ENCODE measurements around the gene AHDC1. TPM values are rescaled to one million over a fixed set of nuclear protein-coding genes. Genes with fewer than 3 reads are reported as not detected.

The AHDC1 gene
- total and polyA plus RNA-seq, 5 donors from 2014 or later = 0.07 to 26.2 (median 0.71) TPM

- no peaks in the 10 kb centered on the region for H3K9me3 ChIP-seq (ENCODE audit: control insufficient read depth in 2 of 2, low read length in 2 of 2)
- H3K9me3 Mint-ChIP-seq = no peaks in the 10 kb centered on the region
- peak overlapping the region; percentile 96 to 98 (median 97) for H3K27ac Mint-ChIP-seq
- no peaks in the 10 kb centered on the region for H3K27me3 ChIP-seq (ENCODE audit: control insufficient read depth, insufficient read depth, low read length)
- H3K4me1 ChIP-seq (ENCODE audit: control insufficient read depth, insufficient read depth, low read length, poor library complexity, severe bottlenecking) = peaks cover 70% of the 10 kb centered on the region
- H3K27ac ChIP-seq (ENCODE audit: insufficient read depth, low read length, poor library complexity, severe bottlenecking) = peak overlapping the region; percentile 84
- DNase-seq (peak; percentile 64 to 84 (median 78)), ATAC-seq (ENCODE audit: low read depth in 2 of 2) (peak; percentile 29 to 40)
- H3K27me3 Mint-ChIP-seq = peaks cover 4% of the 10 kb centered on the region
- peak overlapping the region; percentile 86 to 96 (median 90) for H3K4me3 Mint-ChIP-seq
- H3K4me1 Mint-ChIP-seq = peaks cover 18 to 72% (median 34%) of the 10 kb centered on the region in 4 donors
- peak overlapping the region; percentile 35 for H3K4me3 ChIP-seq (ENCODE audit: low read depth, low read length)
- H3K36me3 Mint-ChIP-seq = no peaks in the 10 kb centered on the region
- no peaks in the 10 kb centered on the region for H3K36me3 ChIP-seq (ENCODE audit: control insufficient read depth, insufficient read depth, low read length)
Measured at GRCh38 chr1:27527223-27527889, 76.6 kb downstream of the AHDC1 start.

DNA sequence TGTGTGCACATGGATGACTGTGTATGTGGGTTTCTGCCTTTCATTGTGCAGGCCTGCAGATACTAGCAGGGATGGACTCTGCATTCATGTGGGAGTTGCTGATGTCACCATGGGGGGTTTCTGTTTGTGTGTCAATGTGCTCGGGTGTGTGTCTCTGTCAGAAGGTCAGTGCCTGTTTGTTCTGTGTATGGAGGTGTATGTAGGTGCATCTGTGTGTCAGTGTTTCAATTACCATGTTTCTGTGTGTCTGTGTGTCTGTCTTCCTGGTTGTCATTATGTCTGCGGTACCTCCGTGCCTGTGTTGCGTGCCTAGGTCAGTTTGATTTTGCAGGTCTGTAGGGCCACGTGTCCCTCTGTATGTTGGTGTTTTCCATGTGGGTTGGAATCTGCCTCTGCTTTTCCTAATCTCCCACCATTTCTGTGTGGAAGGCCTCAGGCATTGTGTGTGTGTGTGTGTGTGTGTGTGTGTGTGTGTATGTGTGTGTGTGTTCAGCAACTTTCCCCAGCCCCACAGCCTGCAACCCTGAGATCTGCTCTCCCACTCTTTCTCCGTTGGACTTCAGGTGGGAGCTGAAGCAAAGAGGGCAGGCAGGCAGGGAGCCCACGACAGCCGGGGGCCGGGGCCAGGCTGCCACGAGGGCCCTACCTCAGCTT, 77.2 kb downstream of the AHDC1 start:
- Histone ChIP-seq H3K4me1 (ENCODE audit: control insufficient read depth, insufficient read depth, low read length, poor library complexity, severe bottlenecking) (peaks cover 71% of the 10 kb centered on the region), H3K36me3 (ENCODE audit: control insufficient read depth, insufficient read depth, low read length) (no peaks in the 10 kb centered on the region), H3K27me3 (ENCODE audit: control insufficient read depth, insufficient read depth, low read length) (no peaks in the 10 kb centered on the region), H3K27ac (ENCODE audit: insufficient read depth, low read length, poor library complexity, severe bottlenecking) (peak overlapping the region; percentile 84), H3K9me3 (ENCODE audit: control insufficient read depth in 2 of 2, low read length in 2 of 2) (no peaks in the 10 kb centered on the region), H3K4me3 (ENCODE audit: low read depth, low read length) (peak overlapping the region; percentile 60)
- DNase-seq (peak in 1 of 3 donors; percentile 41), ATAC-seq (ENCODE audit: low read depth in 2 of 2) (no peak)
- no peaks in the 10 kb centered on the region for H3K9me3 Mint-ChIP-seq
- H3K4me3 Mint-ChIP-seq = peak overlapping the region; percentile 86 to 96 (median 90)
- H3K36me3 Mint-ChIP-seq = no peaks in the 10 kb centered on the region
- H3K4me1 Mint-ChIP-seq = peaks cover 18 to 72% (median 41%) of the 10 kb centered on the region in 4 donors
- H3K27ac Mint-ChIP-seq = peak overlapping the region; percentile 96 to 98 (median 97)
- H3K27me3 Mint-ChIP-seq = peaks cover 4% of the 10 kb centered on the region

DNA sequence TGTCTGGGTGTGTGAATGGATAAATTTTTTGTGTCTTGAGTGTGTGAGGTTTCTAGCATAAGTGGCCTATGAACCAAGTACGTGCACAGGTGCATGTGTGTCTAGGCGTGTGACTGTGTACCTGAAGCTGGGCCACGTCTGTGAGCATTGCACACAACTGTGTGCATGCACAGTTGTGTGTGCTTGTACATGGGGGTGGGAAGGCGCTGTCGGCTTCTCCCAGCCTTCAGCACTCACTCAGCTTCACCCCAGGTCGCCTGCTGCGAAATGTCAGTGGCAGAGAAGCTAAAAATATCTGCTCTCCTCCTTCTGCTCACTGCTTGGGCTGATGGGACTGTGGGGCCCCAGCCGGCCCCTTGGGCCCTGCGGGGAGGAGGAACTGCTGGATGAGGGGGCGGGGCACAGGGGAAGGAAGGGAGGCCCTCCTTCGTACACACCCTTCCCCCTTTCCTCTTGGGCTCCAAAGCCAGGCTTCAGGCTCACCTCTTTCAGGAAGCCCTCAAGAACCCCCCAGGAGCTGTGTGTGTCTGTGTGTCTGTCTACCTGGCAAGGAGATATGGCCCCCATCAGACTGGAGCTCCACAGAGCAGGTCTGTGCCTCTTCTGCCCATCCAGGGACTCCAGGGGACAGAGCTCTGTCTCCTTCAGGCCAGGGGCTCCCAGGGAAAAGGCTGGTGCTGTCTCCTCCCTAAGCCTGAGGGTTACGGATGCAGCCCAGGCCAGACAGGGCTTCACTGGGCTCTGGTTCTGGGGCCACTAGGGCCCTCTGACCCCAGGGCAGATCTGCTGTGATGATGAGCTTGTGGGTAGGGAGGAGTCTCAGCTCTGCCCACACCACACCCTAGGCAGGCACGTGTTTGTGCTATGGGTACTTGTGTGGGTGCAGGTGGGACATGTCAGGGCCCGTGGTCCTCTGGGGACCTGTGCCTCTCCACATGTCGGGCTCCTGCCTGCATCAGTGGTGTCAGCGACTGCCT, 78.4 kb downstream of the AHDC1 start:
- H3K27ac Mint-ChIP-seq = peak overlapping the region; percentile 96 to 98 (median 97)
- H3K4me3 ChIP-seq (ENCODE audit: low read depth, low read length) = peak overlapping the region; percentile 60
- no peaks in the 10 kb centered on the region for H3K36me3 Mint-ChIP-seq
- peaks cover 82% of the 10 kb centered on the region for H3K4me1 ChIP-seq (ENCODE audit: control insufficient read depth, insufficient read depth, low read length, poor library complexity, severe bottlenecking)
- peaks cover 18 to 83% (median 47%) of the 10 kb centered on the region in 4 donors for H3K4me1 Mint-ChIP-seq
- peak; percentile 22 to 25 for ATAC-seq (ENCODE audit: low read depth in 2 of 2)
- no peaks in the 10 kb centered on the region for H3K27me3 ChIP-seq (ENCODE audit: control insufficient read depth, insufficient read depth, low read length)
- H3K36me3 ChIP-seq (ENCODE audit: control insufficient read depth, insufficient read depth, low read length) = no peaks in the 10 kb centered on the region
- H3K27me3 Mint-ChIP-seq = peaks cover 4% of the 10 kb centered on the region
- peak overlapping the region; percentile 86 to 96 (median 90) for H3K4me3 Mint-ChIP-seq
- no peaks in the 10 kb centered on the region for H3K9me3 Mint-ChIP-seq
- H3K9me3 ChIP-seq (ENCODE audit: control insufficient read depth in 2 of 2, low read length in 2 of 2) = no peaks in the 10 kb centered on the region
- H3K27ac ChIP-seq (ENCODE audit: insufficient read depth, low read length, poor library complexity, severe bottlenecking) = peak overlapping the region; percentile 84
- peak; percentile 31 to 89 (median 53) for DNase-seq

- Mint-ChIP-seq H3K36me3 (no peaks in the 10 kb centered on the region), H3K9me3 (no peaks in the 10 kb centered on the region), H3K27me3 (peaks cover 4% of the 10 kb centered on the region), H3K27ac (peak overlapping the region; percentile 96 to 99 (median 98)), H3K4me3 (peak overlapping the region; percentile 94 to 98 (median 95)), H3K4me1 (peaks cover 18 to 84% (median 45%) of the 10 kb centered on the region in 4 donors)
- Histone ChIP-seq H3K4me1 (ENCODE audit: control insufficient read depth, insufficient read depth, low read length, poor library complexity, severe bottlenecking) (peaks cover 80% of the 10 kb centered on the region), H3K4me3 (ENCODE audit: low read depth, low read length) (peak overlapping the region; percentile 87), H3K36me3 (ENCODE audit: control insufficient read depth, insufficient read depth, low read length) (no peaks in the 10 kb centered on the region), H3K27me3 (ENCODE audit: control insufficient read depth, insufficient read depth, low read length) (no peaks in the 10 kb centered on the region), H3K9me3 (ENCODE audit: control insufficient read depth in 2 of 2, low read length in 2 of 2) (no peaks in the 10 kb centered on the region), H3K27ac (ENCODE audit: insufficient read depth, low read length, poor library complexity, severe bottlenecking) (peak overlapping the region; percentile 84)
- no peak for ATAC-seq (ENCODE audit: low read depth in 2 of 2)
- no peak for DNase-seq
Measured at GRCh38 chr1:27523337-27524020, 80.5 kb downstream of the AHDC1 start.

DNA sequence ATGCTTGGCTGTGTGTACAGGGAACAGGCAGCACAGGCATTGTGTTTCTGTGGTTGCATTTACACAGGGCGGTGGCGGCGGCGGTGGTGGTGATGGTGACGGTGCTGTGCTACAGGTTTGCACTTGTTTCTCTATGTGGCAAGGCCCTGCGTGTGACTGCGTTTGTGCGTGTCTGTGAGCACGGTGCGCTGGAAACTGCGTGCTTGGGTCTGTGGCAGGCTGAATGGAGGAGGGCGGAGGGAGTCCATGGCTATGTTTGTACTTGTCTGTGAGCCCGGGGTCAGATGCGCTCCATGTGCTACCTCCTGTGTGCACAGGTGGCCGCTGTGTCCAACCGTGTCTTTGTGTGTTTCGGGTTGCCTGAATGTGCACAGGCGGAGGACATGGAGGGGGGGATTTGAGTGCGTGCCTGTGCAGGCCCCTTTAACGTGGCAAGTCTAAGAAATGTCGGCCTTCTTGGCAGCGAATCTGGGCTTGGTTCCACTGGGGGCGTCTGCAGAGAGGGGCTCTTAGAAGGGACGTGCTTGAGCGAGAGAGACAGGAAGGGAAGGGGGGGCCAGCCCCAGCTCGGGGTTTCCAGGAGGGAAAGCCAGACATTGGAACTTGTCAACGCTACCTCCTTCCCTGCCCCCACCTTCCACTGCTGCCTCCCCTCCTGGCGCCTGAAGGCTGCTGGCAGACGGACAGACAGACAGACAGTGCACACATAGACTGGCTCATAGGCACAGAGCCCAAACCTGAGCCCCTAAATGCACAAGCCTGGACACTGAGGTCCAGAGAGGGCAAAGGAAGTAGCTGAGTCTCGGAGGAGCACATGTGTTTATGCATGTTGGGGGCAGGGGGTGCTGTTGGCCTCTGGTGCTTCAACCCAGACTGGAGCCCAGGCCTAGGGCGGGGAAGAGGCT, 81.3 kb downstream of the AHDC1 start:
- Mint-ChIP-seq H3K27me3 (peaks cover 4% of the 10 kb centered on the region), H3K36me3 (no peaks in the 10 kb centered on the region), H3K9me3 (no peaks in the 10 kb centered on the region), H3K4me1 (peaks cover 18 to 87% (median 46%) of the 10 kb centered on the region in 4 donors), H3K27ac (peak overlapping the region; percentile 96 to 99 (median 98)), H3K4me3 (peak overlapping the region; percentile 94 to 98 (median 95))
- peak; percentile 45 to 52 for ATAC-seq (ENCODE audit: low read depth in 2 of 2)
- peak overlapping the region; percentile 87 for H3K4me3 ChIP-seq (ENCODE audit: low read depth, low read length)
- DNase-seq = peak; percentile 47 to 86 (median 76)
- H3K27ac ChIP-seq (ENCODE audit: insufficient read depth, low read length, poor library complexity, severe bottlenecking) = peak overlapping the region; percentile 84
- no peaks in the 10 kb centered on the region for H3K27me3 ChIP-seq (ENCODE audit: control insufficient read depth, insufficient read depth, low read length)
- H3K4me1 ChIP-seq (ENCODE audit: control insufficient read depth, insufficient read depth, low read length, poor library complexity, severe bottlenecking) = peaks cover 72% of the 10 kb centered on the region
- H3K9me3 ChIP-seq (ENCODE audit: control insufficient read depth in 2 of 2, low read length in 2 of 2) = no peaks in the 10 kb centered on the region
- no peaks in the 10 kb centered on the region for H3K36me3 ChIP-seq (ENCODE audit: control insufficient read depth, insufficient read depth, low read length)

DNA sequence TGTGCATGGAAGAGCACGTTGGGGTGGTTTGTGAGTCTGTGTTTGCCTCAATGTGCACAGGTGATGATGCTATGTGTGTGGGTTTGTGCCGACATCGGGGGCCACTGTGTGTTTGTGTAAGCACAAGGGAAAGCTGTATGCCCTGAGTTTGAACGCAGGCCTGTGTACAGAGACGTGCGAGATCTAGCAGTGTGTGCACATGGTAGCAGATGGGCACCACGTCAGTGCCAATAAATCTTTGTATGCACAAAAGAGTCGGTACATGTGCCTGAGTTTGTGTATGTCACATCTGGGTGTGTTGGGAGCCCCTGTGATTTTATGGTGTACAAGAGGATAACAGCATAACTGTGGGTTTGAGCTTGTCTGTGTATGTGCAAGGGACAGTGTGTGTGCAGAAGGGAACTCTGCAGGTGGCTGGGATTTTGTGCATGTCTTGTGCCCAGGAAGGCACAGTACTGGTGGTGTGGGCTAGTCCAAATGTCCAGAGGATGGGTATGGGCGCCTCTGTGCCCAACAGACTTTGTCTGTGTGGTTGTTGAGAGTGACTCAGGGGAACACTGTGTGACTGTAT, 82.0 kb downstream of the AHDC1 start:
- H3K27ac Mint-ChIP-seq = peak overlapping the region; percentile 96 to 99 (median 98)
- Histone ChIP-seq H3K27me3 (ENCODE audit: control insufficient read depth, insufficient read depth, low read length) (no peaks in the 10 kb centered on the region), H3K4me1 (ENCODE audit: control insufficient read depth, insufficient read depth, low read length, poor library complexity, severe bottlenecking) (peaks cover 65% of the 10 kb centered on the region), H3K4me3 (ENCODE audit: low read depth, low read length) (peak overlapping the region; percentile 87), H3K9me3 (ENCODE audit: control insufficient read depth in 2 of 2, low read length in 2 of 2) (no peaks in the 10 kb centered on the region), H3K36me3 (ENCODE audit: control insufficient read depth, insufficient read depth, low read length) (no peaks in the 10 kb centered on the region), H3K27ac (ENCODE audit: insufficient read depth, low read length, poor library complexity, severe bottlenecking) (peak overlapping the region; percentile 84)
- H3K36me3 Mint-ChIP-seq = no peaks in the 10 kb centered on the region
- H3K4me3 Mint-ChIP-seq = peak overlapping the region; percentile 94 to 98 (median 95)
- DNase-seq (peak in 1 of 3 donors; percentile 59), ATAC-seq (ENCODE audit: low read depth in 2 of 2) (no peak)
- peaks cover 4% of the 10 kb centered on the region for H3K27me3 Mint-ChIP-seq
- peaks cover 18 to 85% (median 47%) of the 10 kb centered on the region in 4 donors for H3K4me1 Mint-ChIP-seq
- no peaks in the 10 kb centered on the region for H3K9me3 Mint-ChIP-seq

Data from CD4-positive, CD25-positive, alpha-beta regulatory T cell (primary cell).